22Rv1 (cell line): ENCODE measurements around the gene GGTA1.

Experiments
- H3K27ac ChIP-seq: fragments of 450-650 bp; 2 replicates; pipeline ENCODE4 v1.5.1; 2017
- ZFX ChIP-seq: fragments of 450-650 bp; IDR thresholded peaks from 2 replicates; pipeline ENCODE4 v1.6.1; 2017; ENCODE audit warnings: antibody characterized with exemption, borderline replicate concordance
- TF ChIP-seq, protein P1 (sequence below): fragments of 450-650 bp; IDR thresholded peaks from 2 replicates; pipeline ENCODE4 v1.5.1; 2017; ENCODE audit warnings: mild to moderate bottlenecking

GGTA1 gene

DNA sequence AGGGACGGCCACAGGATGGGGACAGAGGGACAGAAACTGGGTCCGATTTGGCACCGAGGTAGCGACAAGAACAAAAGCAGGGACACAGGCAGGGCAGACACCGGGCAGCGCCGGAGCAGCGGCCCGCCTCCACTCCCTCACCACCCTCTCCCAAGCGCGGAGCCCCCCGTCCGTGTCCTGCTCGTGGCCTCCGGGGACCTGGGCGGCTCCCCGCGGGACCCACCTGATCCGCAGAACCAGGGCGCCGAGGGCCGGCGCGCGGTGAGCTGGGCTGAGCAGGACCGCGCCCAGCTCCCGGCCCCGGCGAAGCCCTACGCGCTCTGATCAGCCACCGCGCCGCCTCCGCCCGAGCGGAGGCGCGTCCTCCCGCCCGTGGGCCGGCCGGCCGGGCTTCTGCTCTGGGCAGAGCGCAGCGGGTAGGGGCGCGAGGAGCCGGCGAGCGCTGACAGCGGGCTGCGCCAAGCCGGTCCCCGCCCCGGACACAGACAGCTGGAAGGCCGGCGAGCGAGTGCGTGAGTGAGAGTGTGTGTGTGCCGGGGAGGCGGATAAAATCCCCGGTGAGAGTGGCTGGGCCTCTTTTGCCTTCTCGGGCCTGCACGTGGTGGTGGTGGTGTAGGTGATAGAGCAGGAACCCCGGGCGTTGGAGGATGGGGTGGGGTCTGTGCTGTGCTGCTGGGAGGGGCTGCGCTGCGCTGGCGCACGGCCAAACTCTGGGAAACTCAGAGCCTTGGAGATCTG, at the start of gene GGTA1:
Gene GGTA1 (minus strand): TSS at position 418 of the 738 bp plus-strand sequence. CDS start 31,922 bp downstream, outside the sequence.
- H3K27ac ChIP-seq: no peak within 1 kb of the TSS; the same call in 1 of the 2 replicates
- TF ChIP-seq, protein P1, sequence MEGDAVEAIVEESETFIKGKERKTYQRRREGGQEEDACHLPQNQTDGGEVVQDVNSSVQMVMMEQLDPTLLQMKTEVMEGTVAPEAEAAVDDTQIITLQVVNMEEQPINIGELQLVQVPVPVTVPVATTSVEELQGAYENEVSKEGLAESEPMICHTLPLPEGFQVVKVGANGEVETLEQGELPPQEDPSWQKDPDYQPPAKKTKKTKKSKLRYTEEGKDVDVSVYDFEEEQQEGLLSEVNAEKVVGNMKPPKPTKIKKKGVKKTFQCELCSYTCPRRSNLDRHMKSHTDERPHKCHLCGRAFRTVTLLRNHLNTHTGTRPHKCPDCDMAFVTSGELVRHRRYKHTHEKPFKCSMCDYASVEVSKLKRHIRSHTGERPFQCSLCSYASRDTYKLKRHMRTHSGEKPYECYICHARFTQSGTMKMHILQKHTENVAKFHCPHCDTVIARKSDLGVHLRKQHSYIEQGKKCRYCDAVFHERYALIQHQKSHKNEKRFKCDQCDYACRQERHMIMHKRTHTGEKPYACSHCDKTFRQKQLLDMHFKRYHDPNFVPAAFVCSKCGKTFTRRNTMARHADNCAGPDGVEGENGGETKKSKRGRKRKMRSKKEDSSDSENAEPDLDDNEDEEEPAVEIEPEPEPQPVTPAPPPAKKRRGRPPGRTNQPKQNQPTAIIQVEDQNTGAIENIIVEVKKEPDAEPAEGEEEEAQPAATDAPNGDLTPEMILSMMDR: 0 out of 2 replicates have a peak, but pooled peaks have one; percentile 4
- TF ChIP-seq ZFX: no peak

DNA sequence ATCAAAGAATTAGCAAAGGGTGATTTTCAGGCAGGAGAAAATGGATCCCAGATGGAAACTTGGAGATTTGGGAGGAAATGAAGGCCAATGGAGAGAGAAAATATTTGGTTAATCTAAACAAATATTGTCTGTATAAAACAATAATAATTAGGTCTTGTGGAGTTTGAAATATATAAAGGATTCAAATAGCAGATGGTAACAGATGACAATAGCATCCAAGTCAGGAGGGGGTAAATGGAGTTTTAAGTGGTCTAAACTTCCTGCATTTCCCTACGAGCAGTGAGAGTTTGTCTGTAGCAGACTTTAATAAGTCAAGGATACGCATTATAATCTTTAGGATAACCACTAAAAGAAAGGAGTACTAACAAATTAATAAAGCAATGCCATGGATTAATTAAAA, 49.0 kb upstream of the GGTA1 start:
- H3K27ac ChIP-seq: no peak overlapping the region
- TF ChIP-seq ZFX: no peak
- TF ChIP-seq, protein P1: no peak

DNA sequence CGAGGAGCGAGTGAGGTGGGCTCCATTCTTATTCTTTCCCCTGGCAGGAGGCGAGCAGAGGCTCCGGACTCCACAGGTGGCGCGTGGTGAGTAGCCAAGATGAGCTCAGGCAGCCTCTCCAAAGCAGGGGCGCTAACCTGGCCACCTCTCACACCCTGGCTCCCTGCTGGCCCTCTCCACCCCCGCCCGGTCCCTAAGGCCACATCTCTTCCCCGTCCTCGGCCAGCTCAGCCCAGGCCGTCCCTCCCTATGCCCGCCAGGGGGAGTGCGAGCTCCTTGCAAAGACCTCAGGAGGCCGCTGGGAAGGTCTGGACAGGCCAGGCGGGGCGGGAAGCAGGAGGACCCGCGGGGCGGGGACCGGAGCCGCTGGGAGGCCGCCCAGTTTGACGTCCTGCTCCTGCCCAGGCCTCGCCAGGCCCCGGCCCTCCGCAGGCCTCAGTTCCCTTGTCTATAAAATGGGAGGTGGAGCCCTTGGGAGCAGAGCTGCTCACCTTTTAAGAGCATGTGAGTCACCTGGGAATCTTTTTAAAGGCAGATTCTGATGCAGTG, 46.3 kb upstream of the GGTA1 start:
- peak overlapping the region; percentile 36 for H3K27ac ChIP-seq
- TF ChIP-seq, protein P1: peak; percentile 95
- TF ChIP-seq ZFX: no peak

DNA sequence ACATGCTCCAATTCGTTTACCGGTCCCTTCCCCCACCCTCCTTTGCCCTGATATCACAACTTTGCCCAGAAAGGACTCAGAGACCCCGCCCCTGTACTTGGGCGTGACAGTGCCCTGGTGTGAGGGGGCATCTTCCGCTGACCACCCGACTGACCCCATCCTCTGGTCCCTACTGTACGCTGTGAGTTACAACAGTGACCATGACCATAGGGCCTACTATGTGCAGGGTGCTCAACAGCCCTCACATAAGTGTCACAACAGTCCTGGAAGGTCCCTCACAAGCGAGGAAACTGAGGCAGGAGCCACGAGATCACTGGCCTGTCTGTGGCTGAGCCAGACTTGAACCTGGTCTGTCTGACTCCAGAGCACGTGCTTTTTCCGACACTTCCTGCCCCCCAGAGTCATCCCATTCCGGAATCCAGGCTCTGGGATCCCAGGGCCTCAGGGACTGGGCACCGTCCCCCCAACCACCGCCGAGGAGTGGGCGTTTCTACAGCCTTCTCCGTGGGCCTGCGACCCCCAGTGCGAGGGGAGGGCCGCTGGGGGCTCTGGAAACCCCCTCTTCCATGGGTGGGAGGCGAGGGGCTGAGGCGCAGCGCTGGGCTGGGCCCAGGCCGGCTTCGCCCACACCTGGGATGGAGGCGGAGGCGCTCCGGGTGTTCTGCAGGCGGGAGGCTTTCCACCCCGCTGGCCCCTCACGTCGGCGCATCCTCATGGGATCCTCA, 45.7 kb upstream of the GGTA1 start:
- TF ChIP-seq ZFX: no peak
- TF ChIP-seq, protein P1: no peak
- H3K27ac ChIP-seq: no peak overlapping the region

DNA sequence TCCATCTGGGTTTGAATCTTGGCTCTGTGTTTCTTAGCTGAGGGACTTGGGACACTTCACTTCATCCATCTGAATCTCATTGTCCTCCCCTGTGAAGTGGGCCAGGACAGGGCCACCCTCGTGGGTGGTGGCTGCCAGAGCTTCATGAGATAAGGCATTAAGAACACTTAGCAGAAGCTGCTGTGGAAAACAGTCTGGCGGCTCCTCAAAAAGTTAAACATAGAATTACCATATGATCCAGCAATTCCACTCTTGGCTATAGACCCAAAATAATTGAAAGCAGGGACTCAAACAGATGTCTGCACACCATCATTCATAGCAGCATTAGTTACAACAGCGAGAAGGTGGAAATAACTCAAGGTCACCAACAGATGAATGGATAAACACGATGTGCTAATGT, 42.4 kb upstream of the GGTA1 start:
- H3K27ac ChIP-seq: no peak overlapping the region
- TF ChIP-seq ZFX: no peak
- TF ChIP-seq, protein P1: no peak

DNA sequence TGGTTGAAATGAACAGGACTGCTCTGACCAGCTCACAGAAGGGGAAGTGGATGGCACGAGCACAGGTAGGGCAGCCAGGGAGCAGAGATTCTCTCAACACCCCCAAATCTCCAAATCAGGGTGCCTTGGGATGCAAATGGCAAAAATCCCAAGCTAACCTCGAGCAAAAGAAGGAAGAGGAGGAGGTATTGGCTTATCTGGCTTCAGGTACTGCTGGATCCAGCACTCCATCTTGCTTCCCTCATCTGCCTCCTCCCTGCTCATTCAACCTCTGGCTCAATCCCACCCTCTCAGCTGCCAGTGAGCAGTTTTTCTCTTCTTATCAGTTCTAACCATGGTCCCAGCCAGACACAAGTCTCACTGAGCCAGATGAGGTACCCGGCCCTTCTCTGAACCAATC, 41.6 kb upstream of the GGTA1 start:
- no peak overlapping the region for H3K27ac ChIP-seq
- TF ChIP-seq, protein P1: no peak
- no peak for TF ChIP-seq ZFX

DNA sequence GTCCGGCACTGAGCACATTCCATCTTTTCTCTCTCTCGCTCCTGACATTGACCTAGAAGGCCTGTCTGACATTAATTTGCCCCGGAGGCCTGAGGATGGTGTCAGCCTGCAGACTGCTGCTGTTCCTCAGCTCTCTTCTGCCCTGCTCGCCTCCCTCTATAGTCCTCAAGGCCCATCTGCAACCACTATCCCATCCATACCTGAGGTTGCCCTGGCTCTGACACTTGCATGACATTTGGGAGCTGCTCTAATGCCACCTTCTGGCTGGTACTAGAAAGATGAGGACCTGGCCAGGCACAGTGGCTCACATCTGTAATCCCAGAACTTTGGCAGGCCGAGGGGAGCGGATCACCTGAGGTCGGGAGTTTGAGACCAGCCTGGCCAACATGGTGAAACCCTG, 38.6 kb upstream of the GGTA1 start:
- no peak overlapping the region for H3K27ac ChIP-seq
- no peak for TF ChIP-seq ZFX
- TF ChIP-seq, protein P1: peak; percentile 40
